Activated CD8-positive, alpha-beta memory T cell treated with anti-CD3 and anti-CD28 coated beads, Interleukin-2, amount 10 ng/mL, durations not matched to agents 7 days and 5 days (primary cell): ENCODE data around the gene IFNA5. TPM values are rescaled to one million over a fixed set of nuclear protein-coding genes. Genes with fewer than 3 reads are reported as not detected.

Source experiments
- ATAC-seq: fragments of 150-1000 bp; cut with Tn5 transposase; one replicate; pipeline ENCODE4 v1.10.0; 2021; ENCODE audit warnings: moderate library complexity
- CTCF ChIA-PET: fragments of 350-600 bp; sonication (Branson Sonifier 250); formaldehyde crosslinking; loops from one replicate; lab custom pipeline; 2021; ENCODE audit warnings: antibody characterized with exemption; lab: Charles Lee
- DNase-seq: peaks from one replicate; pipeline ENCODE4 v3.0.0-alpha.2; 2020
- H3K27ac Mint-ChIP-seq: one replicate; pipeline ENCODE4 v1.8.0; 2021; ENCODE audit warnings: mild to moderate bottlenecking, mixed read lengths
- H3K27me3 Mint-ChIP-seq: one replicate; pipeline ENCODE4 v1.8.0; 2021; ENCODE audit warnings: mixed read lengths
- H3K36me3 Mint-ChIP-seq: one replicate; pipeline ENCODE4 v1.8.0; 2021; ENCODE audit warnings: mild to moderate bottlenecking, mixed read lengths
- H3K4me1 Mint-ChIP-seq: one replicate; pipeline ENCODE4 v1.8.0; 2021; ENCODE audit warnings: mixed read lengths
- H3K4me3 Mint-ChIP-seq: one replicate; pipeline ENCODE4 v1.8.0; 2021; ENCODE audit warnings: mild to moderate bottlenecking, moderate library complexity, mixed read lengths
- H3K9me3 Mint-ChIP-seq: one replicate; pipeline ENCODE4 v1.8.0; 2022; ENCODE audit warnings: low read depth, mixed read lengths
- total RNA-seq, 2 experiments: library from RNA; stranded (reverse); gene quantifications; one replicate each; pipeline ENCODE4 v1.2.3, GENCODE V29; 2021

IFNA5 gene
- total RNA-seq, 2 experiments from 2014 or later, result not detected

- Mint-ChIP-seq H3K4me3 (no peak overlapping the region), H3K4me1 (no peaks in the 10 kb centered on the region), H3K27ac (no peak overlapping the region), H3K36me3 (no peaks in the 10 kb centered on the region), H3K9me3 (no peaks in the 10 kb centered on the region), H3K27me3 (peaks cover 33% of the 10 kb centered on the region)
- CTCF ChIA-PET, result interaction anchor here (0.8 kb wide), 1 partner anchor 135 kb away, joined by 3 read pairs; no protein-coding TSS in a partner anchor
- ATAC-seq (no peak), DNase-seq (no peak)
These were observed 23.8 kb downstream of the IFNA5 start for GRCh38 chr9:21281275-21281674.

GRCh38 chr9:21268347-21268657 lies 36.8 kb downstream of the IFNA5 start:
- no peaks in the 10 kb centered on the region for H3K36me3 Mint-ChIP-seq
- no peak overlapping the region for H3K27ac Mint-ChIP-seq
- peaks cover 48% of the 10 kb centered on the region for H3K27me3 Mint-ChIP-seq
- H3K4me1 Mint-ChIP-seq, result no peaks in the 10 kb centered on the region
- CTCF ChIA-PET, result interaction anchor here (1.3 kb wide), 1 partner anchor 33 kb away, joined by 3 read pairs; no protein-coding TSS in a partner anchor
- no peaks in the 10 kb centered on the region for H3K9me3 Mint-ChIP-seq
- no peak for DNase-seq
- H3K4me3 Mint-ChIP-seq, result no peak overlapping the region
- no peak for ATAC-seq

- CTCF ChIA-PET, result interaction anchor here (1.3 kb wide), 1 partner anchor 32 kb away, joined by 3 read pairs; no protein-coding TSS in a partner anchor
- no peak for ATAC-seq
- no peaks in the 10 kb centered on the region for H3K4me1 Mint-ChIP-seq
- H3K36me3 Mint-ChIP-seq, result no peaks in the 10 kb centered on the region
- no peak overlapping the region for H3K27ac Mint-ChIP-seq
- no peak for DNase-seq
- no peaks in the 10 kb centered on the region for H3K9me3 Mint-ChIP-seq
- H3K4me3 Mint-ChIP-seq, result no peak overlapping the region
- H3K27me3 Mint-ChIP-seq, result peaks cover 43% of the 10 kb centered on the region
These were observed 37.4 kb downstream of the IFNA5 start for GRCh38 chr9:21267485-21268346.

- CTCF ChIA-PET, result interaction anchor here (1.3 kb wide), 1 partner anchor 31 kb away, joined by 3 read pairs; no protein-coding TSS in a partner anchor
- ATAC-seq (no peak), DNase-seq (no peak)
- no peaks in the 10 kb centered on the region for H3K4me1 Mint-ChIP-seq
- H3K9me3 Mint-ChIP-seq, result no peaks in the 10 kb centered on the region
- H3K36me3 Mint-ChIP-seq, result no peaks in the 10 kb centered on the region
- H3K4me3 Mint-ChIP-seq, result no peak overlapping the region
- H3K27ac Mint-ChIP-seq, result no peak overlapping the region
- H3K27me3 Mint-ChIP-seq, result peaks cover 43% of the 10 kb centered on the region
These were observed 38.2 kb downstream of the IFNA5 start for GRCh38 chr9:21266733-21267484.

GRCh38 chr9:21265421-21266189 lies 39.5 kb downstream of the IFNA5 start:
- Mint-ChIP-seq H3K27ac (no peak overlapping the region), H3K4me3 (no peak overlapping the region), H3K36me3 (no peaks in the 10 kb centered on the region), H3K4me1 (no peaks in the 10 kb centered on the region), H3K9me3 (no peaks in the 10 kb centered on the region), H3K27me3 (peaks cover 37% of the 10 kb centered on the region)
- CTCF ChIA-PET, result interaction anchor here (1.5 kb wide), 1 partner anchor 13 kb away, joined by 9 read pairs; no protein-coding TSS in a partner anchor
- no peak for DNase-seq
- ATAC-seq, result no peak

- ATAC-seq (no peak), DNase-seq (no peak)
- Mint-ChIP-seq H3K4me3 (no peak overlapping the region), H3K4me1 (peaks cover 4% of the 10 kb centered on the region), H3K27me3 (peaks cover 28% of the 10 kb centered on the region), H3K27ac (no peak overlapping the region), H3K36me3 (no peaks in the 10 kb centered on the region), H3K9me3 (no peaks in the 10 kb centered on the region)
- CTCF ChIA-PET, result interaction anchor here (1.1 kb wide), 1 partner anchor 414 kb away, joined by 3 read pairs; no protein-coding TSS in a partner anchor
These were observed 49.4 kb downstream of the IFNA5 start for GRCh38 chr9:21255538-21256212.

Other genes with a start within 250 kb of the IFNA5 start
- gene IFNB1, start 227.4 kb downstream of the IFNA5 start, total RNA-seq, result 1 to 10 TPM; 1.1 to 1.2 TPM
- gene IFNW1, start 163.5 kb downstream of the IFNA5 start, total RNA-seq, result under 1 TPM in 1 of 2 experiments, not detected in 1; 0.23 TPM
- not detected for gene IFNA21, start 138.7 kb downstream of the IFNA5 start, total RNA-seq
- not detected for gene IFNA4, start 117.7 kb downstream of the IFNA5 start, total RNA-seq
- not detected for gene IFNA7, start 103.1 kb downstream of the IFNA5 start, total RNA-seq
- gene IFNA10, start 98.2 kb downstream of the IFNA5 start, total RNA-seq, result not detected
- not detected for gene IFNA16, start 88.0 kb downstream of the IFNA5 start, total RNA-seq
- not detected for gene IFNA17, start 77.1 kb downstream of the IFNA5 start, total RNA-seq
- gene IFNA14, start 65.3 kb downstream of the IFNA5 start, total RNA-seq, result not detected
- 10 to 100 TPM; 15.4 to 21.2 TPM for gene KLHL9, start 30.1 kb upstream of the IFNA5 start, total RNA-seq
- not detected for gene IFNA6, start 45.6 kb upstream of the IFNA5 start, total RNA-seq
- not detected for gene IFNA13, start 62.7 kb upstream of the IFNA5 start, total RNA-seq
- gene IFNA2, start 80.1 kb upstream of the IFNA5 start, total RNA-seq, result not detected
- not detected for gene IFNA8, start 103.8 kb upstream of the IFNA5 start, total RNA-seq
- not detected for gene IFNA1, start 135.1 kb upstream of the IFNA5 start, total RNA-seq
- gene IFNE, start 177.0 kb upstream of the IFNA5 start, total RNA-seq, result not detected